CD4-positive, alpha-beta T cell treated with Interleukin-6 at 100 ng/mL for 8 hours (primary cell): Measurements from ENCODE around the gene ZNF440.
A peak's percentile ranks its signal among the peaks of the same experiment; 100 is the strongest.
"Not testable (repeated sequence)": the region's sequence is repeated elsewhere in the genome, so short reads cannot be mapped to it uniquely, and the experiment has no call there.

Experiments used
- DNase-seq: peaks from one replicate; pipeline ENCODE4 v3.0.0-alpha.2; 2020; ENCODE audit warnings: mixed read lengths, low spot score

The ZNF440 gene

GRCh38 chr19:11828957-11829876 is 15.1 kb downstream of the ZNF440 start:
- not testable (repeated sequence) for DNase-seq

DNA sequence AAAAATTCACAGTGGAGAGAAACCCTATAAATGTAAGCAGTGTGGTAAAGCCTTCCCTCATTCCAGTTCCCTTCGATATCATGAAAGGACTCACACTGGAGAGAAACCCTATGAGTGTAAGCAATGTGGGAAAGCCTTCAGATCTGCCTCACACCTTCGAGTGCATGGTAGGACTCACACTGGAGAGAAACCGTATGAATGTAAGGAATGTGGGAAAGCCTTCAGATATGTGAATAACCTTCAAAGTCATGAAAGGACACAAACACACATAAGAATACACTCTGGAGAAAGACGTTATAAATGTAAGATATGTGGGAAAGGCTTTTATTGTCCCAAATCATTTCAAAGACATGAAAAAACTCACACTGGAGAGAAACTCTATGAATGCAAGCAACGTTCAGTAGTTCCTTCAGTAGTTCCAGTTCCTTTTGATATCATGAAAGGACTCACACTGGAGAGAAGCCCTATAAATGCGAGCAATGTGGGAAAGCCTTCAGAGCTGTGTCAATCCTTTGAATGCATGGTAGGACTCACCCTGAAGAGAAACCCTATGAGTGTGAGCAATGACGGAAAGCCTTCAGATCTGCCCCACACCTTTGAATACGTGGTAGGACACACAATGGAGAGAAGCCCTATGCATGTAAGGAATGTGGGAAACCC is 18.3 kb downstream of the ZNF440 start:
- DNase-seq: no peak

DNA sequence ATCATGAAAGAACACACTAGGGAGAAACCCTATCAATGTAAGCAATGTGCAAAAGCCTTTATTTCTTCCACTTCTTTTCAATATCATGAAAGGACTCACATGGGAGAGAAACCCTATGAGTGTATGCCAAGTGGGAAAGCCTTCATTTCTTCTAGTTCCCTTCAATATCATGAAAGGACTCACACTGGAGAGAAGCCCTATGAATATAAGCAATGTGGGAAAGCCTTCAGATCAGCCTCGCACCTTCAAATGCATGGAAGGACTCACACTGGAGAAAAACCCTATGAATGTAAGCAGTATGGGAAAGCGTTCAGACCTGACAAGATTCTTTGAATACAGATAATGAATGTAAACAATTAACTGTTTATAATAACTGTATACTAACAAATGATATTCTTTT is 19.5 kb downstream of the ZNF440 start:
- DNase-seq: no peak

DNA sequence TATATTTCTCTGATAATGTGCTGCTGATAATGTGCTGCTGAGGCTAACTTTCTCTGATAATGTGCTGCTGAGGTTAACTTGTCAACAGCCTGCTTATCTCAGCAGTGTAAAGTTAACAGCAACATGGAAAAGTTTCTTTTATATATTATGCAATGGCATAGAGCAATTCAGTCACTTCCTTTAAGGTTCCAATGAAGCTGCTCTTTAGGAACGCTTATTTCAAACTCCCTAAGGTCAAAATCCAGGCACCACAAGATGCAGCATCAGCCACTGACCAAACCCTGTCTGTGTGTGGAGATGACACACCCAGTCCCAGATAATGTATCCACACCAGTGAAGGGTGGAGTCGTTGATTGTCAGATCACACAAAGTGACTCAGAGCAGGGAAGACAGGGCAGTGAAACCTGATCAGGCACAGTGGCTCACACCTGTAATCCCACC is 21.6 kb downstream of the ZNF440 start:
- DNase-seq: not testable (repeated sequence)

- no peak for DNase-seq
Observed at GRCh38 chr19:11843722-11844121, 29.6 kb downstream of the ZNF440 start.

GRCh38 chr19:11847615-11848014 is 33.5 kb downstream of the ZNF440 start:
- DNase-seq: not testable (repeated sequence)

GRCh38 chr19:11848200-11848593 is 34.1 kb downstream of the ZNF440 start:
- DNase-seq: no peak

DNA sequence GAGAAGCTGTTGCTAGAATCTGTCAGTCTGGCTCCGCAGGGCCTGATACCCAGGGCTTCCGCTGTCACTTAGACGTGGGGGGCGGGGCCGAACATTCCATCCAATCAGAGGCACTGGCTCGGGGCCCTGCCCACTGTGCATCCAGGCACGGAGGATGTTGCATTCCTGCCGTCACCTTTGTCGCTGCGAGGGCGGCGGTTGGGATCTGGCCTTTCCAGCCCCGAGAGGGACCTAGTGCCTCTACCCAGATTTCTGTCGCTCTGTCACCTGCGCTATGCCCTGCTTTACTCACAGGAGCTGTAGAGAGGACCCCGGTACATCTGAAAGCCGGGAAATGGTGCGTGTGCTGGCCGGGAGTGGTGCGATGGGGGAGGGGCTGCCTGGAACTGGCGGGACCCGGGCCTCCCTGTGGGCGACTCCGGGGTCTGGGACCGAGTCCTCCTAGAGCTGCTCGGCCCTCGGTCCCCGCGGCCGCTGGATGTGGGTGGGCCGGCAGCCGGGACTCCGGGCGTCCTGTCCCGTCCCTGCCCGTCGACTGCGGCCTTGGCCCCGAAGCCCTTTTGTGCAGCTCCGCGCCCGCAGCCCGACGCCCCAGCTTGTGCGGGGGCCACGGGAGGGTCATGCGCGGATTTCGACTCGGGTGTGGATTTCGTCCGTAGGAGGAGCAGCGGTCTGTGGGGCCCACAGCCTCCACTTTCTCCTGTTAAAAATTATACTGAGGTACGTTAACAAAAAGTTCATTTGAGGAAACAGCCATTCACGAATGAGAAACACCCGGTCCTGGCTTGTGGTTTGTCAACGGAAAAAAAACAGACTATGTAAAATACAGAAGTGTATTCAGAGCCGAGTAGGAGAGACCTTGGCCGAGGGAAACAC is 34.8 kb downstream of the ZNF440 start, which contains the start of gene ZNF439:
Gene ZNF439 (plus strand): TSS at position 133 of the 876 bp plus-strand sequence. CDS start 142 bp downstream, at position 275.
- DNase-seq: peak; percentile 86

- DNase-seq: not testable (repeated sequence)
Observed at GRCh38 chr19:11850289-11850688, 36.2 kb downstream of the ZNF440 start.

DNA sequence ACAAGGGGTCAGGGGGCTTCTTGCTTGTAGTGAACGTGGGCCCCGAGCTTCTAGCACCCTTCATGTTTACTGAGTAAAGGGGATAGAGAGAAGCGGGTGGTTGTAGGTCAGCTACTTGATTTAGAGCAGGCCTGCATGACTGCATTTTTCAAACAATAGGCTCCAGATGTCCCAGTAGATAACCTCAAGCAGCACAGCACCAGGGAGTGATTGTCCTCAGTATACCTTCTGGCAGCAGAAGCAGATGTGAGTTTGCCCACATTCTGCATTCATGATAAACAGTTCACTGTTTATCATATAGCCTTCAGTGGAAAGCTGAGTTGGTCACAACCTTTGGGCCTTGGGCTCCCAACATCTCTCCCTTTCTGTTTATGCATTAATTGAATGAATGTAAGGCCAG is 39.3 kb downstream of the ZNF440 start:
- DNase-seq: no peak

DNA sequence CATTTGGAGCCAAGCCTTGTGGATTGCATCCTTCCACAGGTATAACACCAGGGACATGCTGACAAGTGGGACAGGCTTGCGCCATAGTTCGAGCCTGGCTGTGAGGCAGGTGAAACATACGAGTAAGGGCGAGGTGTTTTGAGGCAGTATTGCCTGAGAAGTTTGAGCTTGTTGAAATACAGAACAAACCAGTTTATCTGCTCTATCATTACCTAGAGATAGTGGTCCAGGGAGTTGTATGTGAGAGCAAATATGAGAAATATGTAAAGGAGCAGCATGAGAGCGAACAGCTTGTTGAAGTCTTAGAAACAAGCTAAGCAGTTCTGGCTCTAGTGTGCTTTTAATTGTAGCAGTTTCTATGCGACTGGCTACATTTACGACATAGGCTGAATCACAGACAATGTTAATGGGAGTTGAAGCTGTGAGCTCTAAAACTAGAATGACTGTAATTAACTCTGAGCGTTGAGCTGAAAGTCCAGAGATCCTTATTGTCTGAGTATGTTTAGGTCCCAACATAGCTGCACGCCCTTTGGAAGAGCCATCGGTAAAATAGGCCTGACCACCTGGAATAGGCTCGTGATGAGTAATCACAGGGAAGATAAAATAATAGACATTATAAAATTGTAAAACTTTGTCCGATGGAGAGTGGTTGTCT is 42.6 kb downstream of the ZNF440 start:
- no peak for DNase-seq

DNA sequence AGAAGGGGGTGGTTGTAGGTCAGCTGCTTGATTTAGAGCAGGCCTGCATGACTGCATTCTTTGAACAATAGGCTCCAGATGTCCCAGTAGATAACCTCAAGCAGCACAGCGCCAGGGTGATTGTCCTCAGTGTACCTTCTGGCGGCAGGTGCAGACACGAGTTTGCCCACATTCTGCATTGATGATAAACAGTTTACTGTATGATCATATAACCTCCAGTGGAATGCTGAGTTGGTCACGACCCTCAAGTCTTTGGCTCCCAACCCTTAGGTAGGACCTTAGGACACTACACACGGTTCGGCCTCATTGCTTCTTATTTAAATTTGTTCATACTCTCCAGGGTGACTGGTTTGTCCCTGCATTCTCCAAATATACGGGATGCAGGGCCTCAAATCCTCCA is 46.6 kb downstream of the ZNF440 start:
- no peak for DNase-seq

DNA sequence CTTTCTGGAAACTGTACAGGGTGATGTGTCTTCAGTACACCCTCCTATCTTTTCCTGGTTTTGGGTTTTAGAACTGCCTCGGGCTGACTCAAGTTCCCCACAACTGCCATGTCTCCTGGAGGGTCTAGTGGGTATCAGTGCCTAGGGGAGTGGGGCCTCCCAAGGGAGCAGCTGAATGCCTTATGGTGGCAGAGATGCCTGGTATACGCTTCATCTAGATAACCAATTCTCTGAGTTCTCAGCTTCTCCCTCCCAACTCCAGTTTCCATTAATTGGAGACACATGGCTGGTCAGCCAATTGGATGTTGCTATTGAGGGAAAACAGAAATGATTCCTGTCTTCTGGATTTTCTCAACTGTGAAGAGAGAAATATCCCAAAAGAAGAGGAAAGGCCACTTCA is 47.2 kb downstream of the ZNF440 start:
- no peak for DNase-seq

- DNase-seq: not testable (repeated sequence)
Observed at GRCh38 chr19:11867766-11868165, 53.7 kb downstream of the ZNF440 start.

DNA sequence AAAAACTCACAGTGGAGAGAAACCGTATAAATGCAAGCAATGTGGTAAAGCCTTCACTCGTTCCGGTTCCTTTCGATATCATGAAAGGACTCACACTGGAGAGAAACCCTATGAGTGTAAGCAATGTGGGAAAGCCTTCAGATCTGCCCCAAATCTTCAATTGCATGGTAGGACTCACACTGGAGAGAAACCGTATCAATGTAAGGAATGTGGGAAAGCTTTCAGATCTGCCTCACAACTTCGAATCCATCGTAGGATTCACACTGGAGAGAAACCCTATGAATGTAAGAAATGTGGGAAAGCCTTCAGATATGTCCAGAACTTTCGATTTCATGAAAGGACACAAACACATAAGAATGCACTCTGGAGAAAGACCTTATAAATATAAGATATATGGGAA is 54.1 kb downstream of the ZNF440 start:
- DNase-seq: no peak

DNA sequence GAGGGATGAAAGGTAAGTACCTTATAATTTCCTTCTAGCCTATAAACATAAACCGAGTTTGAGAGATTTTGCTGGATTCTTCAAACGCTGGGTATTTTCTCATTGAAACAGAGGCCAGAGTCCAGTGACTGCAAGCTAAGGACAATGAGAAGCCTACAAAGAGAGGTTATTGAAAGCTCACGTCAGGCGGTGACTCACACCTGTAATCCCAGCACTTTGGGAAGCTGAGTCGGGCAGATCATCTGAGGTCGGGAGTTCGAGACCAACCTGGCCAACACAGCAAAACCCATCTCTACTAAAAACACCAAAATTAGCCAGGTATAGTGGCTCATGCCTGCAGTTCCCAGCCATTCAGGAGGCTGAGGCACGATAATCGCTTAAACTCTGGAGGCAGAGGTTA is 58.6 kb downstream of the ZNF440 start:
- no peak for DNase-seq

DNA sequence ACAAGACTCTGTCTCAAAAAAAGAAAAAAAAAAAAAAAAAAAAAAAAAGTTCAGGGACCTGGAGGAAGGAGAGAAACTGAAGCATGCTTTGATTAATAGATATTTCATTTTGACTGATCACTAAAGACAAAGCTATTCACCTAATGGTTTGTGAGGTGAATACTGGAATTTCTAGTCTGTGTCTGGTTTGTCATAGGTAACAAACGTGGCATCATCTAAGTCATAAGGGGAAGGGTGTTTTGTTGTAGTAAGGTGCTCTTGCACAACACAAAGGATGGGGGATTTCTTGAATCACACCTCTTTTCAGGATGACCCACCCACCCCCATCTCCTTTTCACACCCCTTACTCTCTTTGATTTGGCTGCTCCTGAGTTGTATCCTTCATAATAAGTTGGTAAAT is 59.7 kb downstream of the ZNF440 start:
- no peak for DNase-seq

- DNase-seq: peak; percentile 7
Observed at GRCh38 chr19:11879687-11880266, 65.7 kb downstream of the ZNF440 start.

GRCh38 chr19:11880598-11880997 is 66.5 kb downstream of the ZNF440 start:
- DNase-seq: no peak

DNA sequence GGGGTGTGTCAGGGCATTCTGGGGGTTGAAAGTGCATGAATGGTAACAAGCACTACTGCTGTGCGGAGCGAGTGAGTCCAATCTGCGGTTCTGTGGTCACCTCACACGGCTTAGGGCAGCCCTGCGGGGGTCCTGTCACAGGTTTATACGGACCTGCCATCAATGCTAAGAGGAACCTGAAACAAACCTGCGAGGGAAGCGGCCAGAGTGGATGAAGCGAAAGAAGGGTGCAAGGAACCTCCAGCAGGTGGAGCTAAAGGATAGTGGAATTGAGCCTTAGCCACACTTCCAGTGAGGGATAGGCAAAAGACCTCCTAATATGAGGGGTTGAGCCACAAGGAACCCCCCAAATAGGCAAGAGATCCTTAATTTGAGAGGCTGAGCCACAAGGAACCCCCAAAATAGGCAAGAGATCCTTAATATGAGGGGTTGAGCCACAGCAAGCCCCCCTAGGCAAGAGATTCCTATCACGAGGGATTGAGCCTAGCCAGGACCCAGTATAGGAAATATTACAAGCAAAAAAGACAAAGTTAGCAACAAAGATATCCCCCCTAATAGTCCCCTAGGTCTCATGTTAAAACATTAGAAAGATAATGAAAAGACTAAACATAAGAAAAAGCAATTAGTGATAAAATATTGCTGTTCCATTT is 67.2 kb downstream of the ZNF440 start:
- peak; percentile 59 for DNase-seq

- no peak for DNase-seq
Observed at GRCh38 chr19:11882606-11883005, 68.5 kb downstream of the ZNF440 start.
